OCI-LY7 (cell line): ENCODE measurements around the gene CXCR4.

Source experiments
- CTCF ChIP-seq: fragments of 200-600 bp; sonication (generic); conservative IDR thresholded peaks from 2 replicates; pipeline ENCODE4 v1.5.1; 2014; ENCODE audit warnings: mild to moderate bottlenecking, antibody characterized with exemption, low read length, moderate library complexity, mixed read lengths
- EZH2phosphoT487 ChIP-seq: fragments of 200-600 bp; sonication (generic); IDR thresholded peaks from 2 replicates; pipeline ENCODE4 v1.6.1; 2018; ENCODE audit warnings: low read depth, borderline replicate concordance, mild to moderate bottlenecking, mixed run types, antibody characterized with exemption, low read length, moderate library complexity, mixed read lengths

GRCh38 chr2:136108463-136108862 is 9.5 kb downstream of the CXCR4 start:
- no peak for TF ChIP-seq CTCF
- TF ChIP-seq EZH2phosphoT487: no peak
